GM18508 (cell line): ENCODE measurements around the gene MORC3.
"Not testable (repeated sequence)": the region's sequence is repeated elsewhere in the genome, so short reads cannot be mapped to it uniquely, and the experiment has no call there.

Source experiments
- ATAC-seq: cut with Tn5 transposase; IDR thresholded peaks from one replicate; pipeline ENCODE4 v1.9.1; 2021; ENCODE audit warnings: moderate number of reproducible peaks; ENCODE audit not compliant: insufficient read depth, unreplicated experiment

Gene MORC3

DNA sequence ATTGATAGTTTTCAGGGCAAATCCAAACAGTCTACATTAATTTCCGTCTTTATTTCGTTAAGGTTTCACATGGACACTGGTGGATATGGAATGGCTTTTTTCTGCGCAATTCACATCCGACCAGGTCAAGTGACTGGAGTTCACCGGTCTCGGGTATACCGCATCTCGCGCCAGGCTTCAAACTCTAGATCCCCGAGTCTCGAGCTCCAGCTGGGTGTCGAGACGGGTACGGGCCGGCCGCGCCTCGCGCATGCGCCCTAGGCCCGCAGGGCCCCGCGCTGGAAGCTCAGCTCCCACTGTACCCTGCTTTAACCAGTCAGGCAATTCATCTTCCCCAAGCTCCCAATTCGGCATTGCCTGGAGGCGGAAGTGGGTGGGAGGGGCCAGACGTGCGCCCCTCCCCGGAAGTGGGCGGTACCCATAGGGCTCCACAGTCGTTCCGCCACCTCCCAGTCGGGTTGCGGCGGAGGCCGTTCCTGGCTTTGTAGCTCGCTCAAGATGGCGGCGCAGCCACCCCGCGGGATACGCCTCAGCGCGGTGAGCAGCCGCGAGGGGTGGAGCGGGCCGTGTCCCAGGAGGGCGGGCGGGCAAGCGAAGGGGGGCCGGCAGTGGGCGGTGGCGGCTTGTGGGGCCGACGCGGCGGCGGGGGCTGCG lies at the start of gene MORC3:
Gene MORC3, plus strand, starts transcription at position 431 of the 654 bp plus-strand sequence. Its CDS starts 68 bp downstream, at position 499.
- ATAC-seq: peak; percentile 82

DNA sequence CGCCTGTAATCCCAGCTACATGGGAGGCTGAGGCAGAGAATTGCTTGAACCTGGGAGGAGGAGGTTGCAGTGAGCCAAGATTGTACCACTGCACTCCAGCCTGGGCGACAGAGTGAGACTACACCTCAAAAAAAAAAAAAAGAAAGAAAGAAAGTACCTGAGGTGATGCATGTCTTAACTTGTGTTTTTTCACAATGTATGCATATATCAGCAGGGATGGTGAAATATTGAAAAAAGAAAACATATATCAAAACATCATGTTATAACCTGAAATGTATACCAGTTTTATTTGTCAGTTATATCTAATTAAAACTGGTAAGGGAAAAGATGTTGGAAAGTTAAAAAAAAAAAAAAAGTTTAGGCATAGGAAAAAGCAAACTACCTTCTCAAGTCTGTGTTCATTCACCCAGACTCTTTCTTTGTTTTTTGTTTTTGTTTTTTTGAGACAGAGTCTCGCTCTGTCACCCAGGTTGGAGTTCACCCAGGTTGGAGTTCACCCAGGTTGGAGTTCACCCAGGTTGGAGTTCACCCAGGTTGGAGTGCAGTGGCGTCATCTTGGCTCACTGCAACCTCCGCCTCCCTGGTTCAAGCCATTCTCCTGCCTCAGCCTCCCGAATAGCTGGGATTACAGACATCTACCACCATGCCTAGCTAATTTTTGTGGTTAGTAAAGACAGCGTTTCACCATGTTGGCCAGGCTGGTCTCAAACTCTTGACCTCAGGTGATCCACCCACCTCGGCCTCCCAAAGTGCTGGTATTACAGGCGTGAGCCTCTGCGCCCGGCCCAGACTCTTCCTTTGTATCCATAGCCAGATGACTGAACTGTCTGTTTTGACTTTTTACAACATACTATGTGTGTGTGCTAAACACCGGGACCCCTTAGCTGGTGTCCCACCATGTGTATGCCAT lies 49.0 kb upstream of the MORC3 start:
- not testable (repeated sequence) for ATAC-seq

- no peak for ATAC-seq
These were observed 45.9 kb upstream of the MORC3 start for GRCh38 chr21:36274128-36274527.

- no peak for ATAC-seq
These were observed 37.3 kb upstream of the MORC3 start for GRCh38 chr21:36282568-36283230.

GRCh38 chr21:36283231-36283622 lies 36.8 kb upstream of the MORC3 start:
- not testable (repeated sequence) for ATAC-seq

- no peak for ATAC-seq
These were observed 31.2 kb upstream of the MORC3 start for GRCh38 chr21:36288651-36289243.

- ATAC-seq: no peak
These were observed 28.5 kb upstream of the MORC3 start for GRCh38 chr21:36291509-36291908.

- no peak for ATAC-seq
These were observed 22.5 kb upstream of the MORC3 start for GRCh38 chr21:36297406-36297937.

- ATAC-seq: peak; percentile 93
These were observed 21.9 kb upstream of the MORC3 start for GRCh38 chr21:36297938-36298572.

DNA sequence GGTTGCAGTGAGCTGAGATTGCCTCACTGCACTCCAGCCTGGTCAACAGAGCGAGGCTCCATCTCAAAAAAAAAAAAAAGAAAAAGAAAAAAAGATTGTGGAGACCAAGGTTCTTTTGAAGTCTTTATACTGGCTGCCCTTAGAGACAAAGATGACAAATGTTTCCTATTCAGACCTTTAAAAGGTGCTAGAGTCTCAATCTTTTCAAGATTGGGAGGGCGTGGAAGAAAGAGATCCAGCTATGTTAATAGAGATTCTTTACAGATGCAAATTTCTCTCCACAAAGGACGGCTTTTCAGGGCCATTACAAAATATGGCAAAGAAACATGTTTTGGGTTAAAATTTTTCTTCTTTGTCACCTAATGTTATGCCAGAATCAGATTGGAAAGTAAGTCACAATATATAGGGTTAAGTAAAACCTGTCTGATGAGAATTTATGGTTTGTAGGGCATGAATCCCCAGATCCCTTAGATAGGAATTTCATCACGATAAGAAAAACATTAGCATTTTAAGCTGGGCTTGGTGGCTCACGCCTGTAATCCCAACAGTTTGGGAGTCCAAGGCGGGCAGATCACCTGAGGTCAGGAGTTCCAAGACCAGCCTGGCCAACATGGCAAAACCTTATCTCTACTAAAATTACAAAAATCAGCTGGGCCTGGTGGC lies 13.0 kb upstream of the MORC3 start:
- ATAC-seq: no peak

GRCh38 chr21:36310016-36310415 lies 10.0 kb upstream of the MORC3 start:
- peak; percentile 61 for ATAC-seq

GRCh38 chr21:36313446-36313845 lies 6.6 kb upstream of the MORC3 start:
- ATAC-seq: not testable (repeated sequence)

DNA sequence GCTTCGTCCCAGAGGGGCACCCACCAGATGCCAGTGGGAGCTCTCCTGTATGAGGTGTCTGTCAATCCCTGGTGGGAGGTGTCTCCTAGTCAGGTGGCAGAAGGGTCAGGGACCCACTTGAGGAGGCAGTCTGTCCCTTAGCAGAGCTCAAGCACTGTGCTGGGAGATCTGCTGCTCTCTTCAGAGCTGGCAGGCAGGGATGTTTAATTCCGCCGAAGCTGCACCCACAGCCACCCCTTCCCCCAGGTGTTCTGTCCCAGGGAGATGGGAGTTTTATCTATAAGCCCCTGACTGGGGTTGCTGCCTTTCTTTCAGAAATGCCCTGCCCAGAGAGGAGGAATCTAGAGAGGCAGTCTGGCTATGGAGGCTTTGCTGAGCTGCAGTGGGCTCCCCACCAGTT lies 4.0 kb upstream of the MORC3 start:
- not testable (repeated sequence) for ATAC-seq

- no peak for ATAC-seq
These were observed 3.0 kb upstream of the MORC3 start for GRCh38 chr21:36316872-36317484.

GRCh38 chr21:36319406-36319766 lies 611 bp upstream of the MORC3 start:
- not testable (repeated sequence) for ATAC-seq

DNA sequence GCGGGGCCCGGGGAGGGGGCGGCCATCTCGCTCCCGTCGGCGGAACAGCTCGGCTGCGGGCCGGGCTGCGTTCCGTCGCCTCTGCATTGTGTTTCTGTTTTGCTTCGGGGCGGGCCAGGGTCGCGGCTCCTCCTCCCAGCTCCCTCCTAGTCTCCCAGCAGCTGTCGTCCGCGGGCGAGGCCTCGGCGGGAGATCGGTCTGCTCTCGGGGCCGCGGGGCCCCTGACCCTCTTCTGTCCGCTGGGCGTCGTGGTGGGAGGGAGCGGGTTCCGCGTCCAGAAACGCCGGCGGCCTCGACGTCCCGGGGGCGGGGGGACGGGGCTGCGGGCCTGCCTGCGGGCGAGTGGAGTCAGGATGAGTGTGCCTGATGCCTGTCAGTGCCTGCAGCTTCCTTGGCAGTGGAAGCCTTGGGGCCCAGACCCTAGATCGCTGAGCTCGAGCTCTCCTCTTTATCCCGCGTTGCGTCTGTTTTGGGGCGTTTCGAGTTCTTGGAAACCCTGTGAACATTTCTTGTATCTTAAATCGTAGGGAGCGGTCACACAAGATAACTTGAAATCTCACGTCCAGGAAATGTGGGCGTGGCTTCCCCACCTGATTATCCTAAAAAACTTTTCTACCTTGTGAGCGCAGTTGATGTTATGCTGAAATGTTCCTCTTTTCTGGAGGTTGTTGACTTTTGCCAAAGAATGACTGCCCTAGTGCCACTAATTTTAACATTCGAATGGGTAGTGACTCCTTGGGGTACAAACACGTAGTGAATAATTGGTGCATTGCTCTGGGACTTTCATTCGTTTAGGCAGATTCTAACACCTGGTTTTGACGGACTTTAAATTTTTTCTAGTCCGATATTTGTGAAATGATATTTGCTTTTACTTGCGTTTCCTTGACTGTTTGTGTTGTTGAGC lies 676 bp downstream of the MORC3 start:
- peak; percentile 14 for ATAC-seq

- ATAC-seq: no peak
These were observed 1.5 kb downstream of the MORC3 start for GRCh38 chr21:36321325-36322082.
